H1 (cell line): ENCODE results near the gene CTDP1. TPM values are rescaled to one million over a fixed set of nuclear protein-coding genes. Genes with fewer than 3 reads are reported as not detected.

Source experiments
- CTCF ChIA-PET: fragments of 300-600 bp; sonication (Branson Sonifier 250); formaldehyde crosslinking; loops from one replicate; lab custom pipeline; 2021; ENCODE audit not compliant: partially characterized antibody; lab: Charles Lee
- POLR2A ChIA-PET: fragments of 300-600 bp; sonication (Branson Sonifier 250); formaldehyde crosslinking; loops from one replicate; lab custom pipeline; 2021; ENCODE audit warnings: inconsistent platforms; ENCODE audit not compliant: partially characterized antibody; lab: Charles Lee
- DNase-seq, 2 experiments: peaks; one replicate each; pipeline versions ENCODE4 v3.0.0 to v3.0.0-alpha.2; 2010 to 2022; ENCODE audit warnings: low spot score in 2 of 2, low read depth in 1 of 2, mixed read lengths in 1 of 2
- FAIRE-seq: peaks from 2 replicates; lab custom pipeline; 2011; peaks lifted over from hg19 to GRCh38; lab: Jason Lieb, UNC
- H2AFZ ChIP-seq: 2 replicates; pipeline ENCODE4 v1.8.1; 2012; ENCODE audit warnings: low read length, inconsistent platforms
- H2AK5ac ChIP-seq: 2 replicates; pipeline ENCODE4 v1.6.1; 2013; ENCODE audit warnings: low read depth, low read length
- H2BK120ac ChIP-seq: replicated peaks from 2 replicates; pipeline ENCODE3; 2013; ENCODE audit warnings: low read depth, low read length, inconsistent platforms
- H2BK12ac ChIP-seq: 2 replicates; pipeline ENCODE4 v1.6.1; 2013; ENCODE audit warnings: low read depth, low read length
- H2BK15ac ChIP-seq: 2 replicates; pipeline ENCODE4 v1.6.1; 2013; ENCODE audit warnings: low read length
- H2BK20ac ChIP-seq: 2 replicates; pipeline ENCODE4 v1.6.1; 2013; ENCODE audit warnings: low read length
- H2BK5ac ChIP-seq: 2 replicates; pipeline ENCODE4 v1.6.1; 2013; ENCODE audit warnings: low read depth, low read length
- H3K14ac ChIP-seq: 2 replicates; pipeline ENCODE4 v1.6.1; 2013; ENCODE audit warnings: inconsistent platforms; ENCODE audit not compliant: insufficient read length
- H3K18ac ChIP-seq: 2 replicates; pipeline ENCODE4 v1.6.1; 2013; ENCODE audit warnings: low read length; ENCODE audit errors: extremely low read depth
- H3K23ac ChIP-seq: 2 replicates; pipeline ENCODE4 v1.6.1; 2013; ENCODE audit warnings: inconsistent platforms; ENCODE audit not compliant: insufficient read length
- H3K23me2 ChIP-seq: 2 replicates; pipeline ENCODE4 v1.6.1; 2013; ENCODE audit warnings: low read depth, low read length
- H3K27ac ChIP-seq: 2 replicates; pipeline ENCODE4 v1.6.1; 2011; ENCODE audit warnings: low read depth, low read length, inconsistent platforms
- H3K27me3 ChIP-seq, 4 experiments: replicated peaks in 1 of 4; 1 replicate in 1 of 4; 2 replicates in 3 of 4; pipeline versions ENCODE4 v1.6.1 to v1.8.1; 2011 to 2013; ENCODE audit warnings: low read length in 3 of 4, mild to moderate bottlenecking in 3 of 4, inconsistent platforms in 2 of 4, mixed read lengths in 2 of 4, moderate library complexity in 1 of 4; ENCODE audit not compliant: control insufficient read depth in 3 of 4, insufficient read depth in 3 of 4; ENCODE audit errors: extremely low read depth in 1 of 4
- H3K36me3 ChIP-seq, 4 experiments: 2 replicates each; pipeline versions ENCODE4 v1.6.1 to v1.8.1; 2011 to 2013; ENCODE audit warnings: mild to moderate bottlenecking in 4 of 4, low read length in 3 of 4, moderate library complexity in 2 of 4, control low read depth in 1 of 4, inconsistent platforms in 1 of 4; ENCODE audit not compliant: insufficient read depth in 4 of 4, control insufficient read depth in 2 of 4
- H3K4ac ChIP-seq: replicated peaks from 2 replicates; pipeline ENCODE3; 2013; ENCODE audit warnings: low read length, low read depth, mixed read lengths, inconsistent platforms; ENCODE audit not compliant: insufficient read length
- H3K4me1 ChIP-seq, 4 experiments: replicated peaks in 1 of 4; 1 replicate in 1 of 4; 2 replicates in 3 of 4; pipeline versions ENCODE4 v1.6.1 to v1.8.1; 2011 to 2013; ENCODE audit warnings: low read length in 3 of 4, inconsistent platforms in 2 of 4, mixed read lengths in 1 of 4; ENCODE audit not compliant: insufficient read depth in 4 of 4, control insufficient read depth in 3 of 4
- H3K4me2 ChIP-seq, 2 experiments: 2 replicates each; pipeline versions ENCODE4 v1.6.1 to v1.8.1; 2011 to 2013; ENCODE audit warnings: low read depth in 2 of 2, low read length in 2 of 2, control low read depth in 1 of 2, inconsistent platforms in 1 of 2, mild to moderate bottlenecking in 1 of 2; ENCODE audit not compliant: insufficient read depth in 1 of 2
- H3K4me3 ChIP-seq, 4 experiments: fragments of 200-600, 300-600 bp in 1 of 4; sonication (generic), shearing (Covaris generic), sonication (Bioruptor Twin) in 1 of 4; 2 replicates each; pipeline versions ENCODE4 v1.5.1 to v1.8.1; 2011 to 2016; ENCODE audit warnings: low read length in 4 of 4, low read depth in 3 of 4, control low read depth in 2 of 4, inconsistent platforms in 2 of 4, mild to moderate bottlenecking in 2 of 4, mixed read lengths in 1 of 4, moderate library complexity in 1 of 4; ENCODE audit not compliant: insufficient read depth in 2 of 4; ENCODE audit errors: extremely low read depth in 1 of 4
- H3K56ac ChIP-seq: replicated peaks from 2 replicates; pipeline ENCODE3; 2013; ENCODE audit warnings: low read depth, mild to moderate bottlenecking, mixed read lengths, low read length, inconsistent platforms; ENCODE audit not compliant: insufficient read length
- H3K79me1 ChIP-seq: 2 replicates; pipeline ENCODE4 v1.6.1; 2013; ENCODE audit warnings: low read depth, low read length, control low read depth
- H3K79me2 ChIP-seq, 2 experiments: 2 replicates each; pipeline versions ENCODE4 v1.6.1 to v1.8.1; 2012 to 2013; ENCODE audit warnings: low read length in 2 of 2, mild to moderate bottlenecking in 2 of 2, inconsistent platforms in 1 of 2; ENCODE audit not compliant: insufficient read depth in 2 of 2, control insufficient read depth in 1 of 2
- H3K9ac ChIP-seq, 4 experiments: replicated peaks in 1 of 4; 1 replicate in 1 of 4; 2 replicates in 3 of 4; pipeline versions ENCODE4 v1.6.1 to v1.8.1; 2011 to 2013; ENCODE audit warnings: low read depth in 3 of 4, low read length in 3 of 4, control low read depth in 2 of 4, mild to moderate bottlenecking in 2 of 4, moderate library complexity in 2 of 4, inconsistent platforms in 1 of 4; ENCODE audit errors: extremely low read depth in 1 of 4
- H3K9me3 ChIP-seq, 2 experiments: 2 replicates each; pipeline versions ENCODE4 v1.6.1 to v1.8.1; 2012 to 2013; ENCODE audit warnings: mild to moderate bottlenecking in 2 of 2, moderate library complexity in 2 of 2, control low read depth in 1 of 2, inconsistent platforms in 1 of 2, low read depth in 1 of 2, low read length in 1 of 2, mixed read lengths in 1 of 2; ENCODE audit not compliant: insufficient read depth in 2 of 2
- H4K20me1 ChIP-seq, 2 experiments: replicated peaks in 1 of 2; 2 replicates each; pipeline versions ENCODE3 to v1.8.1; 2011 to 2013; ENCODE audit warnings: inconsistent platforms in 2 of 2, low read length in 2 of 2, mild to moderate bottlenecking in 1 of 2; ENCODE audit not compliant: insufficient read depth in 2 of 2, control insufficient read depth in 1 of 2
- H4K5ac ChIP-seq: 2 replicates; pipeline ENCODE4 v1.6.1; 2013; ENCODE audit warnings: low read length, low read depth, mixed read lengths, inconsistent platforms; ENCODE audit not compliant: insufficient read length
- H4K8ac ChIP-seq: 2 replicates; pipeline ENCODE4 v1.8.0; 2013; ENCODE audit warnings: mild to moderate bottlenecking, moderate library complexity, low read length, inconsistent platforms; ENCODE audit not compliant: insufficient read depth; ENCODE audit errors: extremely low read depth
- H4K91ac ChIP-seq: replicated peaks from 2 replicates; pipeline ENCODE3; 2013; ENCODE audit warnings: low read length, mixed read lengths, inconsistent platforms; ENCODE audit not compliant: insufficient read length
- POU5F1 ChIP-seq: IDR thresholded peaks from 2 replicates; pipeline ENCODE4 v1.6.1; 2011; ENCODE audit warnings: low read depth, mild to moderate bottlenecking, low read length, moderate library complexity
- WGBS, 2 experiments: shearing (Covaris generic) in 1 of 2; methylation state at CpG; one replicate each; pipeline versions ENCODE4 v1.1.6 to v1.1.7; 2013 to 2015; ENCODE audit warnings: low lambda C conversion rate in 2 of 2, mixed read lengths in 2 of 2, inconsistent platforms in 1 of 2, low coverage in 1 of 2, missing lambda C conversion rate in 1 of 2; ENCODE audit not compliant: insufficient replicate concordance in 2 of 2, insufficient coverage in 1 of 2, insufficient read length in 1 of 2; ENCODE audit errors: extremely low coverage in 1 of 2, missing lambda C conversion rate in 1 of 2; 5-methylcytosine and 5-hydroxymethylcytosine counted together
- polyA plus RNA-seq, 7 experiments: library from polyadenylated mRNA; depleted of rRNA in 3 of 7; stranded (reverse) in 5 of 7; unstranded in 2 of 7; fragments of >200 nt in 5 of 7; fragments of 200-250 nt in 2 of 7; gene quantifications; 1 replicate in 5 of 7; 2 replicates in 1 of 7; 4 replicates in 1 of 7; pipeline versions ENCODE4 v1.2.1 to v1.2.3, GENCODE V29; 2011 to 2013; ENCODE audit warnings: missing spikeins in 2 of 7, mixed read lengths in 2 of 7
- total RNA-seq: library from RNA; stranded (reverse); fragmentation: NEBNext Ultra II Directional; extraction: Animal tissue kit (Norgen Biotek cat#: 25700); gene quantifications from 2 replicates; pipeline ENCODE4 v1.2.1, GENCODE V29; 2021

The CTDP1 gene
- total and polyA plus RNA-seq, 2 of the 8 experiments (the other 6 are each of a cell fraction or from before 2014, with no cell fraction given), result 16.6 to 37.0 TPM

- Histone ChIP-seq H4K8ac (no peak overlapping the region), H3K27ac (no peak overlapping the region), H3K36me3 (peaks cover 3 to 34% (median 26%) of the 10 kb centered on the region in 4 experiments; a peak in 7 of 8 replicates), H2BK5ac (no peak overlapping the region), H3K9ac (no peak overlapping the region), H2AFZ (no peak overlapping the region), H3K4me2 (no peak overlapping the region), H3K4ac (no peak overlapping the region), H3K14ac (no peak overlapping the region), H3K23ac (no peak overlapping the region), H3K23me2 (no peaks in the 10 kb centered on the region), H2AK5ac (no peak overlapping the region), H2BK20ac (no peak overlapping the region), H2BK120ac (no peak overlapping the region), H3K9me3 (no peaks in the 10 kb centered on the region), H3K18ac (no peak overlapping the region), H3K56ac (no peak overlapping the region), H3K4me1 (no peaks in the 10 kb centered on the region; a peak in 1 of 7 replicates), H3K27me3 (no peaks in the 10 kb centered on the region), H4K5ac (no peak overlapping the region), H3K79me1 (peaks cover 13% of the 10 kb centered on the region), H3K79me2 (peaks cover 0 to 25% of the 10 kb centered on the region in 2 experiments; a peak in 2 of 4 replicates), H4K91ac (no peak overlapping the region), H2BK12ac (no peak overlapping the region), H4K20me1 (peaks cover 7 to 16% of the 10 kb centered on the region in 2 experiments), H2BK15ac (no peak overlapping the region), H3K4me3 (no peak overlapping the region)
- ChIA-PET POLR2A (interaction anchor here (0.5 kb wide), 1 partner anchor 309 kb away, joined by 3 read pairs; no protein-coding TSS in a partner anchor), CTCF (no interaction called here)
- FAIRE-seq, result no peak
- no peak for TF ChIP-seq POU5F1
- 94% methylated on average over 20 of the region's 24 CpGs; no CpG with 5 or more reads in 1 of the 2 experiments for WGBS, 2 experiments
- DNase-seq, result no peak
Measured at GRCh38 chr18:79697178-79697577, 17.6 kb downstream of the CTDP1 start.
